Left renal cortex interstitium (tissue), 4 donors: ENCODE results near the gene BCLAF1. TPM values are rescaled to one million over a fixed set of nuclear protein-coding genes. Genes with fewer than 3 reads are reported as not detected.
A peak's percentile ranks its signal among the peaks of the same experiment; 100 is the strongest.
"Not testable (repeated sequence)": the region's sequence is repeated elsewhere in the genome, so short reads cannot be mapped to it uniquely, and the experiment has no call there.

ENCODE experiments used
- DNase-seq, 4 donors: peaks; one replicate each; pipeline ENCODE4 v3.0.0-alpha.2; 2013; ENCODE audit warnings: low read depth in 4 of 4, low spot score in 2 of 4, missing footprints in 1 of 4
- polyA plus RNA-seq, 4 donors: library from polyadenylated mRNA; unstranded; fragments of 120-200 nt; gene quantifications; one replicate each; pipeline ENCODE4 v1.2.1, GENCODE V29; 2013; ENCODE audit not compliant: insufficient read length in 4 of 4

Gene BCLAF1
- polyA plus RNA-seq, 4 donors: 175 to 240 (median 209) TPM

DNA sequence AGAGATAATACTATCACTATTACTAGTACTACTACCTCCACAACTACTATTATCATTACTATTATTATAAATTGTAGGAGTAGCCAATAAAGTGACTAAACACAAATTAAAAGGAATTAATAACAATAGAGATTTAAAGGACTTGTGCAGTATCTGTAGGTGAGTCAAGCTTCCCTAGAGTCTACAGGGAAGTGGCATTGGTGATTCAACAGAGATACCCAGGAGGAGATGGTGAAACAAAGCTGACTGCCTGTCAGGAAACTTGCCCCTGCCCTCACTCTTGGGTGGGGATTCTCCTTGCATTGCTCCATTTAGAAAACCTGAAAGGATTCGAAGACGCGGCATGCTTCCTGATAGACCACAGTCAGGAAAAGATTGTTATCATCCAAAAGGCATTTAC, 23.3 kb upstream of the BCLAF1 start:
- DNase-seq: no peak

DNA sequence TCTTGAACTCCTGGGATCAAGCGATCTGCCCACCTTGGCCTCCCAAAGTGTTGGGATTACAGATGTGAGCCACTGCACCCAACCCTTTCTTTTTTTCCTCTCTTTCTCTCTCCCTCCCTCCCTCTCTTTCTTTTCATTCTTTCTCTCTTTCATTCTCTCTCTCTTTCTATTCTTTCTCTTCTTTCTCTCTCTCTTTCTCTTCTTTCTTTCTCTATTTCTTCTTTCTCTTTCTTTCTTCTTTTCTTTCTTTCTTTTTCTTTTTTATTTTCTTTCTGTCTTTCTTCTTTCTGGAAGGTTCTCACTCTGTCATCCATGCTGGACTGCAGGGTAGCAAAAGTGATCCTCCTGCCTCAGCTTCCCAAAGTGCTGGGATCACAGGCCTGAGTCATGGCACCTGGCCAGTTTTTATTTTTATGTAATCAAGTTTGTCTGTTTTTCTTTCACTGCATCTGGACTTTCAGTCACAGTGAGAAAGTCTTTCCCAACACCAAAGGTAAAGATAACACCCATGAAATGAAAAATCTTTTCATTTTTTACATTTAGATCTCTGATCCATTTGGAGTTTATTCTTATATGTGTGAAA, 20.2 kb upstream of the BCLAF1 start:
- DNase-seq: no peak

DNA sequence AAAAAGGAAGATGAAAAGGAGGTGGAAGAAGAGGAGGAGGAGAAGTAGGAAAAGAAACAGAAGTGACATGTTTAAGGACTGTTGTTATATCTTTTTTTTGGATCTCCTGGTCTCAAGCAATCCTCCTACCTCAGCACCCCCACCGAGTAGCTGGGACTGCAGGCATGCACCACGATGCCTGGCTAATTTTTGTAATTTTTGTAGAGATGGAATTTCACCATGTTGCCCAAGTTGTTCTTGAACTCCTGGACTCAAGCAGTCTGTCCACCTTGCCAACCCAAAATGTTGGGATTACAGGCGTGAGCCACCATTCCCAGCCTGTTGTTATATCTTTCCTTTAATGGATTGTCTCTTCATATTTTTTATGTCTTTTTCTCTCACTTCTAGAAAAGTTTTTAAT, 19.5 kb upstream of the BCLAF1 start:
- DNase-seq: no peak

DNA sequence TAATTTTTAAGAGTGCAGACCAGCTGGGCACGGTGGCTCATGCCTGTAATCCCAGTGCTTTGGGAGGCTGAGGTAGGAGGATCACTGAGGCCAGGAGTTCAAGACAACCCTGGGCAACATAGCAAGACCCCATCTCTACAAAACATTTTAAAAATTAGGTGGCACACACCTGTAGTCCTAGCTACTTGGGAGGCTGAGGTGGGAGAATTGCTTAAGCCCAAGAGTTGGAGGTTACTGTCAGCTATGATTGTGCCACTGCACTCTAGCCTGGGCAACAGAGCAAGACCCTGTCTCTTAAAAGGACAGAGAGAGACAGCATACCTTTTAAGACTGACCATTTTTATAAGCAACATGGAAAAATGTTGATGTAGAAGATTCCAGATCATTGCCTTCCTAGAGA, 18.8 kb upstream of the BCLAF1 start:
- not testable (repeated sequence) for DNase-seq

DNA sequence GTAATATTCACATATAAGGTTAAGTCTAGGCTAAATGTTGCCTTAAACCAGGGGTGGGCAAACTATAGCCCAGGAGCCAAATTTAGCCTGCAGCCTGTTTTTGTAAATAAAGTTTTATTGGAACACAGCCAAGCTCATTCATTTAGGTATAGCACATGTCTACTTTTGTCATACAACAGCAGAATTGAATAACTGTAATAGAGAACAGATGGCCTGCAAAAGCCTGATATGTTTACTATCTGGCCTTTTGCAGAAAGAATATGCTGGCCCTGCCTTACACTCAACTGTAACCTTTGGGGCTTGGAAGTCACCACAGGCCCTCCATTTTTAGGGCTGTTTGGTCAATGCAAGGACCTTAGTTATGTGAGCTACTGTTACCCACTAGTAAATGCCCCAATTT, 17.7 kb upstream of the BCLAF1 start:
- DNase-seq: no peak

DNA sequence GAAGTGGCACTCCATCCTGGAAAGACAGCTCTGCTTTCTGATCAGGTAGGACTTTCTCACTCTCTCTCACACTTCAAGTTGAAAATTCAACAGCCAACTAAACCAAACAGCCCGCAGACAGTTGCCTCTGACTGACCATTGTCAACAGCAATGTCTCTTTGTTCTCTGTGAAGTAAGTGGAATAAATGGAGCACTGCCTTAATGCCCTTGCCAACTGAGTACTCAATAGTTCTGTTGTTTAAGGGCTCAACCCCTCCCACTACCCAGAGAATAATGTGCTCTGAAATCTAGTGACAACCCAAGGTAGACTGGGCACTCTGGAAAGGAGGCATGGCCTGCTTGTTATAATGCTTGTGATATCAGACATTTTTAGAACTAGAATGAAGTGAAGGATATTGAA, 16.8 kb upstream of the BCLAF1 start:
- DNase-seq: no peak

DNA sequence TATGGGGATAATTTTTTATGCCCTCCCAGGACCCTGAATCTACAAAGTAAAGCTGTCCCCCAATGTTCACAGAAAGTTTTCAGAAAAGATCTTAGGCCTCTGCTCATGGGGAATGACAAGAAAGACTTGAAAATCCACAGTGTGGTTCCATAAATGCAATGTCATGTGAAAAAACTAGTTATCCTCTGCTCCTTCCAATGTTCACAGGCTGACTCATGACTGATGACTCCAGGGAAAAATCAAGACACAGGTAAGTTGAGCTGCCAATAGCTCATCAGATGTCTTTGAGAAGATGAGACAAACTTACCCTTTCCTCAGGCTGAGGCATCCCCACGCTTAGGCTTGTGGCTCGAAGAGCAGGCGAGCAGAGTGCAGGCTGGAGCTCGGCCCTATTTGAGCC, 14.8 kb upstream of the BCLAF1 start:
- no peak for DNase-seq

DNA sequence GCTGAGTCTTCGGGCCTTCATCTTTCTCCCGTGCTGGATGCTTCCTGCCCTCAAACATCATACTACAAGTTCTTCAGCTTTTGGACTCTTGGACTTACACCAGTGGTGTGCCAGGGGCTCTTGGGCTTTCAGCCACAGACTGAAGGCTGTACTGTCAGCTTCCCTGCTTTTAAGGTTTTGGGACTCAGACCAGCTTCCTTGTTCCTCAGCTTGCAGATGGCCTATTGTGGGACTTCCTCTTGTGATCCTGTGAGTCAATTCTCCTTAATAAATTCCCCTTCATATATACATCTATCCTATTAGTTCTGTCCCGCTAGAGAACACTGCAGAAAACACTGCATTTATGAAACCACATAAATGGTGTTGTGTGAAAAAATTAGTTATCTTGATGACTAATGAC, 13.9 kb upstream of the BCLAF1 start:
- no peak for DNase-seq

DNA sequence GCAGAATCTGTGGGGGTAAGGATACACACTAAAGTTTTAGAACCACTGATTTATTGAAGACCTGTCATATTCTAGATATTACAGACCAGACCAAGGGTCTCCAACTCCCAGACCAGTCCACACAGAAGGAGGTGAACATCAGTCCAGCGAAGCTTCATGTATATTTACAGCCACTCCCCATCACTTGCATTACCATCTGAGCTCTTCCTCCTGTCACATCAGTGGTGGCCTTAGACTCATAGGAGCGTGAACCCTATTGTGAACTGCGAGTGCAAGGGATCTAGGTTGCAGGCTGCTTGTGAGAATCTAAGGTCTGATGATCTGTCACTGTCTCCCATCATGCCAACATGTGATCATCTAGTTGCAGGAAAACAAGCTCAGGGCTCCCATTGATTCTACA, 5.0 kb upstream of the BCLAF1 start:
- DNase-seq: no peak

DNA sequence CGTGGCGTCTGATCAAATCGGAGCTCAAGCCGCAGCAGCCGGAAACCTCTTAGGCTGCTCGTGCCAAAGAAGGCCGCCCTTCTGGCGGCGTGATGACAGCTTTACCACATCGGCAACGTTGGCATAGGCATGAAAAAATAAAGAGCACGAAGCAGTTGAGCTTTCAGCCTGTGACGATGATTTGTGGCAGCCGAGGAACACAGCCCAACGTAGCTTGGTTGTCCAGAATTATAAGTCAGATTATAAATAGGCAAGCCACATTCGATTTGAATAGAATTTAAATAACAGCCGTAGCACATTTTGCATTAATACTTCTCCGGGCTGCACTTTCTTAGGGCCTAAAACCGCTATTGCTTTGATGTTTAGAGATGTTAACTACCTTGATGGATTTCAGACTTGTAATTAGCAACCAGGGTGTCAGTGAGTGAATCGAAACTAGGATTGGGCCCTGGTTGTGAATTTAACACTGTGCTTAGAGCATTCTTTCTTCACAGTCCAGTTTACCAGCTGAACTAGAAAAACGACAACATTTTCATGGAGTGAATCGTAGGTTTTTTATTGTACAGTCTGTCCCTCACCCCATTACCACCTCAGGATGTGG, 864 bp upstream of the BCLAF1 start:
- DNase-seq: peak in 2 of 4 donors; percentile 18 to 21

DNA sequence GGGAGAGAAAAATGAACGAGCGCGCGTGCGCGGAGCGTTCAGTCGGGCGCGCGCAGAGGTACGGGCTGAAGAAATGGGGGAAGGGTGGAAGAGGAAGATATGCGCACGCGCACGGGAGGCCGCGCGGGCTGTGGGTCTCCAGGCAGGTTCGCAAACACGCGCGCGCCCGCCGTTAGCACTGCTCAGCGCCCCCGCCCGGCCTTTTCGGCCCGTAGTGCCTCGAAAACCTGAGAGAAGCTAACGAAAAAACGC, 393 bp downstream of the BCLAF1 start:
- DNase-seq: peak in 3 of 4 donors; percentile 82 to 88 (median 85)

DNA sequence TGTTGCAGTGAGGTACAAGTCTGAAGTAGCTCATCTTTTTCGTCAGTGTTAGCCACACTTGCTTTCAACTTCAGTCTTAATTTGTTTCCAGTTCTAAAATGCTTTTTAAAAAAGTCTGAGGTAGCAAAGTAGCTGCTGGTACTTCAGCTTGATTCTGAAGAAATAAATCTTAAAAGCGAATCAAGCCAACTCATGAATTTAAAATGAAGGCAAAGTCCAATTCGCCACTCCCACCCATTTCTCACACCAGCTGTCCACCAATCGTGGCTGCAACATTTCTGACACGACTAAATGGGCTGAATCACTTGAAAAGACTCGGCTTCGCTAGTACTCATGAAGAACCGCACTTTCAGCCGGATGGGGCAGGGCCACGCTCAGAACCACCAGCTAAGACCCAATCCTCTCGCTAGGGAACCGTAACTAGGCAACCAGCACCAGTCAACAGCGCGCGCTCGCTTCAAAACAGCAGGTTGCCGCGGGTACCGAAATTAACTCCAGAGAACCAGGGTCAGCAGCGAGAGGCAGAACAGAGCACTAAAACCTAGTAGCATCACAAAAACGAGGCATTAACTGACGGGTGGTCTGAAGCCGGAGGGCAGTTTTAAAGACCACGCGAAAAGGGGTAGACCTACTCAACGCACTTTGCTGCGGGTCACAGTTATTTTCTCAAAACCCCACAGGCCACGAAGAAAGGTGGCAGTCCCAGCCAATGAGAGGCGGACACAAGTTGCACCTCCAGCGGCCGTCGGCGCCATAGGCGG, 900 bp downstream of the BCLAF1 start:
- DNase-seq: peak; percentile 55 to 72 (median 62)

DNA sequence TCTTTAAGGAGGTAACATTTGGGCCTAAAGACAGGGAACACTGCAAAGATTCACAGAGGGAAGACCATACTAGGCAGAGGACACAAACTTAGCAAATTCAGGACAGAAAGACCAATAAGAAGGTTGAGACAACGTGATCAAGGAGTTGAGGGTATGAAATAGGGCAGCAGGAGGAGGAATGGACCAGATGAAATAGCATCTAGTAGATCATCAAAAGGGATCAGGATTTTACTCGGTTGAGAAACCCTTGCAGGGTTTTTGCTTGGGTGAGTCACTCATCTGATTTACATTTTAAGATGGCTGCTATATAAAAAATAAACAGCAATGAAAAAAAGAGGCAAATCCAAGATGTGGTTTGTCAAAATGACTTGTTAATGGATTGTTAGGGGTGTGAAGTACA, 4.7 kb downstream of the BCLAF1 start:
- DNase-seq: no peak

DNA sequence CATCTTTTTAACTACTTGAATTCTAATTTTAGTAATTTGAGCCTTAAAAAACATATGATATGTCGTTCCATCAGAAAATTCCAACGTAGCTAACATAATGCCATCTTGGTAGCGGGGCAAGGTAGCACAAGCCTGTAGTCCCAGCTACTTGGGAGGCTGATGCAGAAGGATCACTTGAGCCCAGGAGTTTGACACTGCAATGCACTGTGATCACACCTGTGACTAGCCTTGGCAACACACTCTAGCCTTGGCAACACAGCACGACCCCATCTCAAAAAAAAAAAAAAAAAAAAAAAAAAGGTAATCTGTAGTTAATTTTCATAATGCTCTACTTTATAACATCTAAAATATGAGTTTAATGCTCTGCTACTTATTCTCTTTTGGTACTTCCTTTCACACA, 6.7 kb downstream of the BCLAF1 start:
- DNase-seq: no peak

DNA sequence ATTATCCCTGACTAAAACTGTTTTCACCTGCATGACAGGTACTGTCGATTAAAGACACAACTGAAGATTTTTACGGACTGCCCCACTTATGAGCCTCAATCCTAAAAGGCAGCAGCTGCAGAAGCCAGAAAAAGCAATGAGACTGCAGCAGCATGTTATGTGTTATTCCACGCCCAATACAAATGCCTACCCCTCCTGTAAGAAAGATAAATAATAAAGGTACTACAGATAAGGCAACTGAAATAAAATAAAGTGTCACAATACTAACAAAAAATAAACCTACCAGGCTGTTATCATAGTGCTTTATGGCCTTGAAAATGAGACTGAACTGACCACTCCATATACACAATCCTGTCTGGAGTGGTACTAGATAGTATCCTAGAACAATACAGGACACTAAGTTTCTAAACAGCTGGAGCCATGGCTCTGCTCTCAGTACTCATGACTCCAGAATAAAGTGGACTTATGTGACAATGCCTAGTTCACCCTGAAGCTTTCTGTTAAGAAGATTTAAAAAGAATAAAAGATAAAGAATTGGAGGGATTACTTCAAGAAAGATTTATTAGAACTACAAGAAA, 9.5 kb downstream of the BCLAF1 start:
- no peak for DNase-seq

DNA sequence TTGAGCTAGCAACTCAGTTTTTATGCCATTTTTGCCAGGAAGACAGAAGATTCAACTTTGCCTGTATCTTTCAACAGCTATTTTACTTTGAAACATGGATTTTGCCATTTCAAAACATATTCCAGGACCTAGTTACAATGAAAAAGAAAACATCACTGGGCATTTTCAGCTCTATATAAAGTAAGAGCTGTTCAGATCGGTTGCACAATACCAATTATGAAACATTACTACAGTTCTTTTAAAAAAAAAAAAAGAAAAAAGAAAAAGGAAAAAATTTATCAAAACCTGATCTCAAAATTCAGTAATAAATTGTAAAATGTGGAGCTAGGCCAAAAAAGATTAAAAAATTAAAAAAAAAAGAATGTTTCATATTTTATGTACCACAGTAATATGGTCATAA, 15.6 kb downstream of the BCLAF1 start:
- no peak for DNase-seq

DNA sequence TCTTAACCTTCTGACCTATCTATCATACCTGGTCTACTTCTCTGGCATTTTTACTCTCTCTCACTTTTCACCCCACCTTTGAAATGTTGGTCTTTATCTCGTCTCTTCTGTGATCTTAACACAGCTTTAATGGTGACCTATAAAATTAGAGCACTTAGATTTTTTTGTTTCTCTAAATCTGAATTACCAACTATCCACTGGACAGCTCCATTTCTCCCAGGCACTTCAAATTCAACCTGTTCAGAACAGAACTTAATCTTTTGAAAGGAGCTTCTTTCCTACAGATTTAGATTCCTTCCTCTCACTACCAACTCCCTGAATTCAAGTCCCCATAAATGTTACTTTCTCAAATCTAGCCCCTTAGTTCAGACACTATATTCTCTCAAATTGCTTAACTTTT, 24.5 kb downstream of the BCLAF1 start:
- no peak for DNase-seq

DNA sequence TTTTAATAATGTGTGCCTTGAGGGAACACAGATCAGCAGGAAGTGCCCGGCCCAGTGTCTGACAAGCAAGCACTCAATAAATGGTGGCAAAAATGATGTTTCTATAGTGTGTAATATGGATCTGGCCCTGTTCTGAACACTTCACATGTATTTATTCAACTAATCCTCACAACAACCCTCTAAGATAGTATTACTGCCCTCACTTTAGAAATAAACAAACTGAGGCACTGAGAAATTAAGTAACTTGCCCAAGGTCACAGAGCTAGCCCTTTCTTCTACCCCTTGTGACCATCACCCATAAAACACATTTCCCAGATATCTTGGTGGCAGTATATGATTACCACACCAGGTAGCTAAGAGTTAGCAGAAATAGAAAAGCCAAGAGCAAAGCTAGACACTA, 26.7 kb downstream of the BCLAF1 start:
- no peak for DNase-seq

DNA sequence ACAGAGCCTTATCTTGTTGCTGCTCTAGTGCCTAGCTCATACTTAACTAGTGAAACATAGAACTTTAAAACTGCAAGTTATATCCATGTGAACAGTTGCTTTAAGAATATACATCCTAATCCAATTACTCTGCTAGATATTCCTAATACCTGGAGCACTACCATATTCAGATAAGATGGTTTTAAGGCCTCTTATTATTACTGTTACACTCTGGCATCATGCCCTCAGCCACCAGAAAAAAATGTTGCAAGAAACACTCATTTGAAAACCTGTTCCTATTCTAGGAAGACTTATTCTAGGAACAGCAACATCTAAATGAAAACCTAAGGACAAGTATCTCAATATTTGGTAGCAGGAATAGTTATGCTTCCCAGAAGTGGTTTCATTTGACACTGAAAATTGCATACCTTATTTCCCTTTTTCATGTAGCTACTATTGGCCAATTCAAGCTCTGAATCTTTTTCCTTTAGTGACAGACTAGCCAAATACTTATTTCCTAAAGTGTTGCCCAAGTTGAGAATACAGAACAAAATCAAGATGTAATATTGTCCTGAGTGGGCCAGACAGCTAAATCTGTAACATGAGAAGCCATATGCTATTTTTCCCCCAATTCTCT, 34.7 kb downstream of the BCLAF1 start:
- no peak for DNase-seq

DNA sequence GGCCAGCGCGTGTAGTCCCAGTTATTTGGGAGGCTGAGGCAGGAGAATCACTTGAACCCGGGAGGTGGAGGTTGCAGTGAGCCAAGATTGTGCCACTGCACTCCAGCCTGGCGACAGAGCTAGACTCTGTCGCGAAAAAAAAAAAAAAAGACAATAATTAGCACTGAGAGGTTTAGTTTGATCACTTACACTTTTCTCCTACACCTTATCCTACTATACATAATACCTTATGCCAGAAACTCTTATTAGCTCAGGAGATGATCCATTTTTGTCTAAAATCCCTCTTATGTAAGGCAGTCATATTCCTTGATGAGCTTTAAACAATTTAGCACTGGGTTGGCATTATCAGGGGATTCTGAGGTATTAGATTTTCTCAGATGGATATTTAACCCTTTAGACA, 35.9 kb downstream of the BCLAF1 start:
- DNase-seq: no peak

DNA sequence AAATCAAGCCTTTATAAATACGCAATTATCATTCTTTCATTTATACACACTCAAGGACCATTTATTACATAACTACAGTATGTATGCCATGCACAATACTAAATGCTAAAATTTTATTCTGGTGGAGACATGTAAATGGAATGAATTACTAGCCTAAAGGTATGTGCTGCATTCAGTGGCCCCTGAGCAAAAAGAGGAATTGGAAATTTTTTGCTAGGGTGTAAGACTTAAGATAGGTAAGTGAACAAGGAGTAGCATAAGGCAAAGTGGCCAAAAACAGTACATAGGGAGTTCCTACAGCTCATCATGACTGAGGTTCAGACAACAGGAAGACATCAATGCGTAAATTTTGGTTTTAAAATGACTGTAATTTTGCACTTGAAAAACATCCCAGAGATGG, 37.2 kb downstream of the BCLAF1 start:
- DNase-seq: no peak

DNA sequence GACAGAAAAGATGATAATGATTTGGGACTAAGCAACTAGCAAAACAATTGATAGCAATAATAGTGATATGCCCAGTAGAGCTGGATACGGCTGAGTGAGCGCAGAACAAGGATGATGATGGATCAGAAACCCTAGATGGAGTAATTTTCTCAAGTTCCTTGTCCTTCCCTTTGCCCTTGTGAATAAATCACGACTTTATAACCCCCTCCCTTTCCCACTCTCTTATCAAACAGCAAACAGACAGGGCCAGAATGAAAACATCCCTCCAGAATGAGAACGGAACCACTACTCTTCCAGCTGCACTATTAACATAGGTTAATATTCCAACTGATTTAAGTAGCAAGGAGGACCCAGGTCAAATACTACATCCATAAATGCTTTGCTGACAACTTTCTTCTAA, 38.3 kb downstream of the BCLAF1 start:
- DNase-seq: no peak
